Stimulated activated CD4-positive, alpha-beta T cell treated with anti-CD3 and anti-CD28 coated beads, Interleukin-12 subunit alpha, Interleukin-12 subunit beta, amount 100 ng/mL, for 24 hours (primary cell): ENCODE measurements around the gene ATF2.
"Not testable (repeated sequence)": the region's sequence is repeated elsewhere in the genome, so short reads cannot be mapped to it uniquely, and the experiment has no call there.

Experiments
- DNase-seq, 2 experiments: peaks; one replicate each; pipeline ENCODE4 v3.0.0-alpha.2; 2020; ENCODE audit warnings: low read depth in 2 of 2

ATF2 gene

DNA sequence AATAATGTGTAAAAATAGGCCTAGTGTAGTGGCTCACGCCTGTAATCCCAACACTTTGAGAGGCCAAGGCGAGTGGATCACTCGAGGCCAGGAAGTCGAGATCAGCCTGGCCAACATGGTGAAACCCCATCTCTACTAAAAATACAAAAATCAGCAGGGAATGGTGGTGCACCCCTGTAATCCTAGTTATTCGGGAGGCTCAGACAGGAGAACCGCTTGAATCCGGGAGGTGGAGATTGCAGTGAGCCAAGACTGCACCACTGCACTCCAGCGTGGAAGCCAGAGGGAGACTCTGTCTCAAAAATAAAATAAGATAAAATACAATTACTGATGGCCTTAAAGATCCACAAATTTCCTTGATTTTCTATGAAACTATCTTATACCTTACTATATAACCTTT, 3.8 kb downstream of the ATF2 start:
- no peak for DNase-seq

DNA sequence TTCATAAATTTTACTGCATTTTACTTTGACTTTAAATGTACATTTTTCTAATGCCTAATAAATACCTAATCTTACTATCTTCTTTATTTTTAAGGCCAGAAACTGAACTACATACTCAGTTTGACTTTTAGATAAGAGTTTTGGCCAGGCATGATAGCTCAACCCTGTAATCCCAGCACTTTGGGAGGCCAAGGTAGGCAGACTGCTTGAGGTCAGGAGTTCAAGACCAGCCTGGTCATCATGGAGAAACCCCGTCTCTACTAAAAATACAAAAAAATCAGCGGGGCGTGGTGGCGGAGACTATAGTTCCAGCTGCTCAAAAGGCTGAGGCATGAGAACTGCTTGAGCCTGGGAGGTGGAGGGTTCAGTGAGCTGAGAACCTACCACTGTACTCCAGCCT, 9.1 kb downstream of the ATF2 start:
- DNase-seq = no peak

DNA sequence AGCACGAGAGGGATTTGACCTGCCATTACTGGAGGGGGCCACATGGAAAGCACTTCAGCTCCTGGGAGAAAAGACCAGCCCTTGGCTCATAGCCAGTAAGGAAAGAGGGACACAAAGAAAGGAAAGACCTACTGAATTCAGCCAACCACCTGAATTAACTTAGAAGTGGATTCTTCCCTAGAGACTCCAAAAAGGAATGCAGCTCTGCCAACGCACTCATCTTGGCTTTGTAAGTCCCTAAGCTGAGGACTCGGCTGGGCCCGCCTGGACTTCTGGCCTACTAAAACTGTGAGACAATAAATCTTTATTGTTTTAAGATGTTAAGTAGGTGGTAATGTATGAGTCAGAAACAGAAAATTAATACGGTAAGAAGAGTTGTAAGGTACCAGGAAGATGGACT, 11.5 kb downstream of the ATF2 start:
- no peak for DNase-seq

GRCh38 chr2:175154661-175155082, 13.3 kb downstream of the ATF2 start:
- DNase-seq = no peak

- no peak for DNase-seq
These were observed 15.8 kb downstream of the ATF2 start for GRCh38 chr2:175152242-175152641.

GRCh38 chr2:175151791-175152190, 16.2 kb downstream of the ATF2 start:
- no peak for DNase-seq

- DNase-seq = no peak
These were observed 20.8 kb downstream of the ATF2 start for GRCh38 chr2:175147186-175147585.

DNA sequence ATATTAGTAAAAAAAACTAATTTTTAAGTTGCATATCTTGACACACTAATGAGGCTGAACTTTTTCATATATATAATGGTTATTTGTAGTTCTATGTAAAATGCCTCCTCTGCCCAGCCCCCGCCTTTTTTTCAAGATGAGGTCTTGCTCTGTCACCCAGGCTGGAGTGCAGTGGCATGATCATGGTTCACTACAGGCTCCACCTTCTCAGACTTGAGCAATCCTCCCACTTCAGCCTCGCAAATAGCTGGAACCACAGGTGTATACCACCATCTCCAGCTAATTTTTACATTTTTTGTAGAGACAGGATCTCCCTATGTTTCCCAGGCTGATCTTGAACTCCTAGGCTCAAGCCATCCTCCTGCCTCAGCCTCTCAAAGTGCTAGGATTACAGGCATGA, 24.3 kb downstream of the ATF2 start:
- DNase-seq = no peak

- no peak for DNase-seq
These were observed 24.8 kb downstream of the ATF2 start for GRCh38 chr2:175143191-175143590.

DNA sequence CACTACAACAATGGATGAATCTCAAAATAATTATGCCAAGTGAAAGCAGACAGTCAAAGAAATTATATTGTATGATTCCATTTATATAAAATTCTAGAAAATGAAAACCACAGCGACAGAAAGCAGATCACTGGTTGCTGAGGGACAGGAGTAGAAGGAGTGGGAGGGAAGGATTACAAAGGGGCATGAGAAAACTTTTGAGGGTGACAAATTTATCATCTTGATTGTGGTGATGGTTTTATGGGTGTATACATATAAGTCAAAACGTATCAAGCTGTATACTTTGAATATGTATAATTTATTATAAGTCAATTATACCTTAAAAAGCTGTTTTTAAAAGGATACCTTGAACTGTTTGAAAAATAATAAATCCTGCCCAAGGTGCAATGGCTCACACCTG, 27.7 kb downstream of the ATF2 start:
- DNase-seq = no peak

- no peak for DNase-seq
These were observed 30.2 kb downstream of the ATF2 start for GRCh38 chr2:175137793-175138192.

GRCh38 chr2:175136334-175137215, 31.4 kb downstream of the ATF2 start:
- no peak for DNase-seq

DNA sequence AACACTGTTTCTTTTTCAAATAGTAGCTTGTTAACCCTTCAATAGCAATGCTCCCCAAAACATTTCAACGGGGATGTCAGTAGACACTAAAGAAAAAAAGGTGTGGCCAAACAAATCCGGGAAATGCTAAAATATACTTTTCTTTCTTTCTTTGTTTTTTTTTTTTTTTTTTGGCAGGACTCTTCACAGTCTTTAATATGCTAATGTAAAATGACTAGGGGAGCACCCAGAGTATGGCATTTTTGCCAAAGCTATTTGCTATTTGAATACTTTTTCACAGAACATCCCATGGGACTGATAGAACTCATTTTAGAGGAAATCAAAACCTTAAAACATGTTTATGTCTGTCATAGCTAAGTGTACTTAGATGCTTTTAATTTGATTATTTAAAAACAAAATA, 32.1 kb downstream of the ATF2 start:
- no peak for DNase-seq

DNA sequence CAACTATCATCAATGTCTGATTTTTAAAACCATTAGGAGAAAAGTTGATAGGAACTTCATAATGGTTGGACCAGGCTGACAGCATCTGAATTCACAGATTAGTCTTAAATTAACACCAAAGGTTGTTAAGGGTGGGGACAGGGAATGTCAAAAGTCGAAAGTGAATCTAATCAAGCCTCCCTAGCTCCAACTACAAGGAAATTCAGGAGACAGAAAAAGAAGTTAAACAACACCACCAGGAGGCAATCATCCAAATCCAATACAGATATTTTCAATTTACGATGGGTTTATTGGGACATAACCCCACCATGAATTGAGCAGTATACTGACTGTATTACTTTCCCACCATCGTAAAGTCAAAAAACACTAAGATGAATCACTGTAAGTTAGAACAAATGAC, 32.8 kb downstream of the ATF2 start:
- no peak for DNase-seq

- DNase-seq = no peak
These were observed 36.8 kb downstream of the ATF2 start for GRCh38 chr2:175131252-175131651.

DNA sequence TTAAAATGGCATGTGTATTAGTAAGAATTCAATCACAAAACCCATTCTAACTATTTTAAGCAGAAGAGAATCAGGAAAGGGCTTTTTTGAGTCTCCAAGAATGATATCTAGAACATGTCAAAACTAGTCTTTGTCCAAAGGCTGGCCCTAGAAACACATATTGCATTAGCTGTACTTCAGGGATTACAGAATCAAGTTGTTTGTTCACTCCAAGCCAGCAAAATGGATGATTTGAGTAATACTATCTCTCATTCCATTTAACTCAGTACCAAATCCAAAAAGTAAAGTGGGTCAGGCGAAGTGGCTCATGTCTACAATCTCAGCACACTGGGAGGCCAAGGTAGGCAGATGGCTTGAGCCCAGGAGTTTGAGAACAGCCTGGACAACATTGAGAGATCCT, 41.3 kb downstream of the ATF2 start:
- DNase-seq = no peak

GRCh38 chr2:175123254-175123653, 44.7 kb downstream of the ATF2 start:
- DNase-seq = no peak

DNA sequence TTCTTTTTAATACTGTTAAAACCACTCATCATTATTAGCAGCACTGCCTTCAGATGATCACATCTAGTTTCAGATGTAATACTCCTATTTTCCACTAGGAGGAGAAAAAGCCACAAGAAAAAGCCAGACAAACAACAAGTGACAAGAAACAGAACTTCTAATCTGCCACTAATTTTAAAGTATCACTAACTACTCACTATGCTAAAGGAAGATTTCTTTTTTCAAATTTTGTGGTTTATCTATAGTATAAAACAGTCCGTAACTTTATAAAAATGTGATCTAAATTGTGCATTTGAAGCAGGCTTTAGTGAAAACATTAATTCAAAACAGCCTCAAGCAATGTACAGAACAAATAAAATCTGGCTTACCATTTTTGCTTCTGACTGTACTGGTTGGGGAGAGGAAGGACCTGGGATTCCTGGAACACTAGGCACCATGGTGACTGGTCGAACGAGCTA, 56.8 kb downstream of the ATF2 start:
- DNase-seq = no peak

DNA sequence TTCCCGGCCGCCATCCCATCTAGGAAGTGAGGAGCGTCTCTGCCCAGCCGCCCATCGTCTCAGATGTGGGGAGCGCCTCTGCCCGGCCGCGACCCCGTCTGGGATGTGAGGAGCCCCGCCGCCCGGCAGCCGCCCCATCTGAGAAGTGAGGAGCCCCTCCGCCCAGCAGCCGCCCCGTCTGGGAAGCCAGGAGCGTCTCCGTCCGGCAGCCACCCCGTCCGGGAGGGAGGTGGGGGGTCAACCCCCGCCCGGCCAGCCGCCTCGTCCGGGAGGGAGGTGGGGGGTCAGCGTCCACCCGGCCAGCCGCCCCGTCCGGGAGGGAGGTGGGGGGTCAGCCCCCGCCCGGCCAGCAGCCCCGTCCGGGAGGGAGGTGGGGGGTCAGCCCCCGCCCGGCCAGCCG, 59.9 kb downstream of the ATF2 start:
- not testable (repeated sequence) for DNase-seq

GRCh38 chr2:175107146-175107545, 60.9 kb downstream of the ATF2 start:
- no peak for DNase-seq

- DNase-seq = no peak
These were observed 64.8 kb downstream of the ATF2 start for GRCh38 chr2:175103191-175103590.

GRCh38 chr2:175101514-175101913, 66.5 kb downstream of the ATF2 start:
- DNase-seq = no peak

DNA sequence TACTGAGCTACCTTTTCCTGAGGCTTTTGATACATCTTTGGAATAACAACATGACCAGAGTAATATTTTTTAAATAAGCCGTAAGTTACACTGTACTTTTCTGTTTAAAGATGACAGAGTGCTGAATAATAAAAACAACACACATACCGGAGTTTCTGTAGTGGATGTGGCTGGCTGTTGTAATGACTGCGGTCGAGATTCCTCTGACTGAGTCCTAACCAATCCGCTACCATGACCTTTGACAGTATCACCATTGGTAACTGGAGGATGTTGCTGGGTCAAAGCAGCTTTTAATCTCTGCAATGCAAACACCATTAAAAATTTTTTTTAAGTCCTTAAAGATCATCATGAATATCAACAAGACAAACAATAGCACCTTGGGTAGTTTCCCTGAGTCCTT, 70.7 kb downstream of the ATF2 start:
- no peak for DNase-seq

- not testable (repeated sequence) for DNase-seq
These were observed 83.9 kb downstream of the ATF2 start for GRCh38 chr2:175084117-175084516.
